ENCODE measurements around the gene TFAP2D.

The TFAP2D gene

DNA sequence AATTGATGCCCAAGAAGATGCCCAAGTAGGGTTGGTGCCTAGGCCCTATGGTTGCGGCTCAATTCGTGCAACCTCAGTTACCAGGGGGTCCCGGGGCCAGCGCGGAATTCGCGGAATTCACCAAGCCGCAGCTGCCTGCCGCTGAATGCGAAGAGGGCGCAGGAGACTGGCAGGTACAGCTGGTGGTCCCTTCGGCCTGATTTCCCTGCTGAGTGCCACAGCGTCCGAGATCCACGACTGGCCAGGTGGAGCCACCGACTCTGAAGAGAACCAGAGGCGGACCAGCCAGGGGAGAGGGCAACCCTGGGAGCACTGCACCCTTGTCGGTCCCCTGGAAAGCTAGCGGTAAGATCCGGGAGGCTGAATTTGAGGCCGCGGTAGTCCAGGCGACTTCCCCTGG, 6.8 kb upstream of the TFAP2D start:
- Histone ChIP-seq H3K4me3 (ENCODE audit: low read depth, low read length) (no peak overlapping the region), H2BK12ac (ENCODE audit: low read length) (no peak overlapping the region), H3K4me2 (ENCODE audit: low read length) (no peak overlapping the region), H3K79me1 (ENCODE audit: low read length) (no peaks in the 10 kb centered on the region), H3K23ac (ENCODE audit: low read length) (no peak overlapping the region), H3K27me3 (ENCODE audit: insufficient read depth, low read length) (peaks cover 44% of the 10 kb centered on the region), H2BK5ac (ENCODE audit: low read depth, low read length, poor library complexity) (no peak overlapping the region), H4K12ac (ENCODE audit: low read depth, low read length) (no peak overlapping the region), H4K8ac (ENCODE audit: low read depth, low read length) (no peak overlapping the region), H3K9ac (ENCODE audit: low read length) (no peak overlapping the region), H2BK120ac (ENCODE audit: insufficient read depth, low read length, poor library complexity) (no peak overlapping the region), H3K4ac (ENCODE audit: low read depth, low read length) (no peak overlapping the region), H2AK5ac (ENCODE audit: low read length) (no peak overlapping the region), H3K9me3 (ENCODE audit: insufficient read depth, low read depth, low read length) (peaks cover 3% of the 10 kb centered on the region), H3K79me2 (ENCODE audit: control insufficient read depth, insufficient read depth, low read length, poor library complexity) (no peaks in the 10 kb centered on the region), H3K14ac (ENCODE audit: low read length) (no peak overlapping the region), H4K91ac (ENCODE audit: low read depth, low read length) (no peak overlapping the region), H2AFZ (ENCODE audit: insufficient read depth, low read length, poor library complexity) (no peak overlapping the region), H3K27ac (ENCODE audit: low read depth, low read length) (no peak overlapping the region), H3K4me1 (ENCODE audit: control insufficient read depth in 1 of 2, insufficient read depth in 2 of 2, low read length in 2 of 2) (peaks cover 3 to 4% of the 10 kb centered on the region in 2 experiments), H3K36me3 (ENCODE audit: control insufficient read depth in 1 of 2, insufficient read depth in 2 of 2, low read length in 2 of 2) (no peaks in the 10 kb centered on the region), H3K18ac (ENCODE audit: low read length) (no peak overlapping the region)
- no peak for DNase-seq
- WGBS (ENCODE audit: extremely low coverage, insufficient coverage, insufficient read length): no CpG with 5 or more reads among the region's 23 CpGs

DNA sequence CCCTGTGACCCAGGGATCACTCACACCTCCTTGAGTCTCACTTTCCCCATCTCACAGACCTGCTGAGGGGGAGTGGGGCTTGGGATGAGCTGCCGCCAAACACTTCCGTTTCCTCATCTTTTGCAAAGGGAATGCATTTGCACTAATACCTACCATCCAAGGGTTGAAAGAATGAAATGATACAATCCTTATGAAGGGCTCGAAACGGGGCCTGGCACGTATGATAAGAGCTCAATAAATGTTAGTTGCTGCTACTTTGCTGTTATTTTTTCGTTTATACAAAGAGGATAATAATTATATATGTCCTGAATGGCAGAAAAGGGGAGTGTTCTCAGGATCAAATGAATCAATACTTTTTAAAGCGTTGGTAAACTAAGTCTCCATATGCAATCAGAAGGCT, 6.1 kb upstream of the TFAP2D start:
- Histone ChIP-seq H2BK5ac (ENCODE audit: low read depth, low read length, poor library complexity) (no peak overlapping the region), H3K36me3 (ENCODE audit: control insufficient read depth in 1 of 2, insufficient read depth in 2 of 2, low read length in 2 of 2) (no peaks in the 10 kb centered on the region), H4K12ac (ENCODE audit: low read depth, low read length) (no peak overlapping the region), H3K14ac (ENCODE audit: low read length) (no peak overlapping the region), H3K23ac (ENCODE audit: low read length) (no peak overlapping the region), H3K79me1 (ENCODE audit: low read length) (no peaks in the 10 kb centered on the region), H4K8ac (ENCODE audit: low read depth, low read length) (no peak overlapping the region), H3K27me3 (ENCODE audit: insufficient read depth, low read length) (peaks cover 51% of the 10 kb centered on the region), H3K9me3 (ENCODE audit: insufficient read depth, low read depth, low read length) (peaks cover 3% of the 10 kb centered on the region), H2AK5ac (ENCODE audit: low read length) (no peak overlapping the region), H3K4me3 (ENCODE audit: low read depth, low read length) (no peak overlapping the region), H3K27ac (ENCODE audit: low read depth, low read length) (no peak overlapping the region), H2BK12ac (ENCODE audit: low read length) (no peak overlapping the region), H3K9ac (ENCODE audit: low read length) (no peak overlapping the region), H3K18ac (ENCODE audit: low read length) (no peak overlapping the region), H3K4me1 (ENCODE audit: control insufficient read depth in 1 of 2, insufficient read depth in 2 of 2, low read length in 2 of 2) (peaks cover 3 to 4% of the 10 kb centered on the region in 2 experiments), H2AFZ (ENCODE audit: insufficient read depth, low read length, poor library complexity) (no peak overlapping the region), H4K91ac (ENCODE audit: low read depth, low read length) (no peak overlapping the region), H3K4me2 (ENCODE audit: low read length) (no peak overlapping the region), H2BK120ac (ENCODE audit: insufficient read depth, low read length, poor library complexity) (no peak overlapping the region), H3K4ac (ENCODE audit: low read depth, low read length) (no peak overlapping the region), H3K79me2 (ENCODE audit: control insufficient read depth, insufficient read depth, low read length, poor library complexity) (no peaks in the 10 kb centered on the region)
- DNase-seq: no peak
- no CpG with 5 or more reads among the region's 7 CpGs for WGBS (ENCODE audit: extremely low coverage, insufficient coverage, insufficient read length)

DNA sequence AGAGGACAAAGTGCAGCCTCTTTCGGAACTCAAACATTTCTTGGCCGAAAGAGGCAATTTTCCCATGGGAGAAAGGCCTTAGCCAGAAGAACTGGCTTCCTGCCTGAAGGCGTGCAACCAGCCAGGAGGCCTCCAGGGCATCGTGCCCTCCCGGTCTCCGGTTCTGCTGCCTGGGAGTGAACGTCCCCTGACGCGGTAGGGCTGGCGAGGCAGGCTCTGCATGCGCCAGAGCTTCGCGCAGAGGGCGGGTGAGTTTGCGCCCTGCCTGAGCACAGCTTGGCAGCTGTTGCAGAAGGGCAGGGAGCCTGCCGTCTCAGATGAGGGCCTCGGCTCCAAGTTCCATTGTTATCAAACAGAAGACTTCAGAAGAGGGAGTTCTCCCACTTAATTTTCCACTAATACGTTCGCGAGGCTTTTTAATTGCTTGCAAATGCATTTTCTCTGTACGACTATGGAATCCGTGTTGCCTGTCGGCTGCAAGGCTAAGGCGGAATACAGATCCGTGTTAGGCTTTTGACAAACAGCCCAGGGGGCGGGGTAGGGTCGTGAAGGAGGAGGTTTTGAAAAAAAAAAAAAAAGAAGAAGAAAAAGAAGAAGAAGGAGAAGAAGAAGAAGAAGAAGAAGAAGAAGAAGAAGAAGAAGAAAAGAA, 5.5 kb upstream of the TFAP2D start:
- Histone ChIP-seq H2AFZ (ENCODE audit: insufficient read depth, low read length, poor library complexity) (no peak overlapping the region), H2AK5ac (ENCODE audit: low read length) (no peak overlapping the region), H3K4me3 (ENCODE audit: low read depth, low read length) (no peak overlapping the region), H3K4ac (ENCODE audit: low read depth, low read length) (no peak overlapping the region), H2BK120ac (ENCODE audit: insufficient read depth, low read length, poor library complexity) (no peak overlapping the region), H3K9me3 (ENCODE audit: insufficient read depth, low read depth, low read length) (peaks cover 3% of the 10 kb centered on the region), H3K18ac (ENCODE audit: low read length) (no peak overlapping the region), H2BK5ac (ENCODE audit: low read depth, low read length, poor library complexity) (no peak overlapping the region), H3K36me3 (ENCODE audit: control insufficient read depth in 1 of 2, insufficient read depth in 2 of 2, low read length in 2 of 2) (no peaks in the 10 kb centered on the region), H3K79me1 (ENCODE audit: low read length) (no peaks in the 10 kb centered on the region), H3K27ac (ENCODE audit: low read depth, low read length) (no peak overlapping the region), H4K8ac (ENCODE audit: low read depth, low read length) (no peak overlapping the region), H2BK12ac (ENCODE audit: low read length) (no peak overlapping the region), H3K79me2 (ENCODE audit: control insufficient read depth, insufficient read depth, low read length, poor library complexity) (no peaks in the 10 kb centered on the region), H3K4me2 (ENCODE audit: low read length) (no peak overlapping the region), H3K27me3 (ENCODE audit: insufficient read depth, low read length) (peaks cover 55% of the 10 kb centered on the region), H3K14ac (ENCODE audit: low read length) (no peak overlapping the region), H4K12ac (ENCODE audit: low read depth, low read length) (no peak overlapping the region), H4K91ac (ENCODE audit: low read depth, low read length) (no peak overlapping the region), H3K23ac (ENCODE audit: low read length) (no peak overlapping the region), H3K4me1 (ENCODE audit: control insufficient read depth in 1 of 2, insufficient read depth in 2 of 2, low read length in 2 of 2) (peaks cover 3 to 4% of the 10 kb centered on the region in 2 experiments), H3K9ac (ENCODE audit: low read length) (no peak overlapping the region)
- WGBS (ENCODE audit: extremely low coverage, insufficient coverage, insufficient read length): no CpG with 5 or more reads among the region's 27 CpGs
- no peak for DNase-seq

GRCh38 chr6:50708664-50709365, 4.5 kb upstream of the TFAP2D start:
- Histone ChIP-seq H3K14ac (ENCODE audit: low read length) (no peak overlapping the region), H2AK5ac (ENCODE audit: low read length) (no peak overlapping the region), H3K4ac (ENCODE audit: low read depth, low read length) (no peak overlapping the region), H3K9ac (ENCODE audit: low read length) (no peak overlapping the region), H3K4me1 (ENCODE audit: control insufficient read depth in 1 of 2, insufficient read depth in 2 of 2, low read length in 2 of 2) (peaks cover 3 to 4% of the 10 kb centered on the region in 2 experiments), H2BK120ac (ENCODE audit: insufficient read depth, low read length, poor library complexity) (no peak overlapping the region), H3K27me3 (ENCODE audit: insufficient read depth, low read length) (peaks cover 63% of the 10 kb centered on the region), H2BK12ac (ENCODE audit: low read length) (no peak overlapping the region), H4K91ac (ENCODE audit: low read depth, low read length) (no peak overlapping the region), H3K79me1 (ENCODE audit: low read length) (no peaks in the 10 kb centered on the region), H2BK5ac (ENCODE audit: low read depth, low read length, poor library complexity) (no peak overlapping the region), H2AFZ (ENCODE audit: insufficient read depth, low read length, poor library complexity) (no peak overlapping the region), H3K18ac (ENCODE audit: low read length) (no peak overlapping the region), H3K36me3 (ENCODE audit: control insufficient read depth in 1 of 2, insufficient read depth in 2 of 2, low read length in 2 of 2) (no peaks in the 10 kb centered on the region), H3K4me2 (ENCODE audit: low read length) (no peak overlapping the region), H3K4me3 (ENCODE audit: low read depth, low read length) (no peak overlapping the region), H3K9me3 (ENCODE audit: insufficient read depth, low read depth, low read length) (peaks cover 3% of the 10 kb centered on the region), H3K27ac (ENCODE audit: low read depth, low read length) (no peak overlapping the region), H4K12ac (ENCODE audit: low read depth, low read length) (no peak overlapping the region), H3K23ac (ENCODE audit: low read length) (no peak overlapping the region), H4K8ac (ENCODE audit: low read depth, low read length) (no peak overlapping the region), H3K79me2 (ENCODE audit: control insufficient read depth, insufficient read depth, low read length, poor library complexity) (no peaks in the 10 kb centered on the region)
- DNase-seq: no peak
- WGBS (ENCODE audit: extremely low coverage, insufficient coverage, insufficient read length): no CpG with 5 or more reads among the region's 22 CpGs
